HG02763 (cell line): ENCODE data around the gene TFB1M.

ENCODE experiments used
- ATAC-seq: cut with Tn5 transposase; IDR thresholded peaks from one replicate; pipeline ENCODE4 v1.9.1; 2021; ENCODE audit warnings: mild to moderate bottlenecking, moderate library complexity; ENCODE audit not compliant: unreplicated experiment

TFB1M gene

DNA sequence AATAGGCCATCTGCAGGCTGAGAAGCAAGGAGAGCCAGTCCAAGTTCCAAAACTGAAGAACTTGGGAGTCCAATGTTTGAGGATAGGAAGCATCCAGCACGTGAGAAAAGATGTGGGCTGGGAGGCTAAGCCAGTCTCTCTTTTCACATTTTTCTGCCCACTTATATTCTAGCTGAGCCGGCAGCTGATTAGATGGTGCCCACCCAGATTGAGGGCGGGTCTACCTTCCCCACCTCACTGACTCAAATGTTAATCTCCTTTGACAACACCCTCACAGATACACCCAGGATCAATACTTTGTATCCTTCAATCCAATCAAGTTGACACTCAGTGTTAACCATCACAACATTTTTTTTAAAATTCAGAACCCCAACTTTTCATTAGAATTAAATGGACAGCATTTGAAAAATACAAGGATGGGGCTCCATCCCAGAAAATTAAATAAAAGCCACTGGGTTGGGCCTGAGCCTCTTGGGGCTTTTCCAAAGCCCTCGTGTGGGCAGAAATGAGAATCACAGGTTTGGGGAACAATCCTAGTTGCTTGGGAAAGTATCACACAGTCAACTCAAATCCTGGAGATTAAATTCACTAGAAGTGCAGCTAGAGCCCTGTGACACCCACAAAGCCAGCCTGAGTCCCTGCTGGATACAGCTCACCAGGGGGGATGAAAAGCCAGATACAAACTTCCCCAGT, 48.3 kb downstream of the TFB1M start:
- ATAC-seq, result no peak

DNA sequence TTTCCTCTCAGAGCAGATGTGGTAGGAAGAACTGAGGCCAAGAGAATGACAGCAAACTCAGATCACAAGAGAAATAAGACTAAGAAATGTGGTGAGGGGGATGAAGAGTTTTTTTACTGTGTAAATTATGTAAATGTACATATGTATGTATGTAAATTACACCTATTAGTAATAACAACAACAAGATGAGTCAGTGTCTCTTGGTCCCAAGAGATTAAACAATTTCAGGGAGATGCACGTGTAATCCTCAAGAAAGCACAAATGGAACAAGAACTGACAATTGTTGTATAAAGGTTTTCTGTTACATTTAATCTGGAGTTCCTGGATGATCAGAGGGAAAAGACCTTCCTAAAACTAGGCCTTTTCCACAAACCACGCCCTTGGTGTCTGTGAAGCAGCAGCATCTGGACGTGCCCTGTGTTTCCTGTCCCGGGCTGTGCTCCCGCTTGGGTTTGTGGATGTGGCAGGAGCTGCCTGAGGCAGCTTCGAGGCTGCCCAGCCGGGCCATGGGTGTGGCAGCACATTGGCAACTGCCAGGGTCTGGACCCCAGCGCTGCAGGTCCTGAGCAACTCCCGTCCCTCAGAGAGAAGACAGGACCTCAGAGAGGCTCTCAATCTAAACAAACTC, 49.5 kb downstream of the TFB1M start:
- no peak for ATAC-seq

- no peak for ATAC-seq
These were observed 50.8 kb downstream of the TFB1M start, which contains the start of gene CLDN20 for GRCh38 chr6:155263373-155264063. Gene CLDN20 (plus strand): TSS chr6:155264013. CDS start chr6:155275720, 11,707 bp downstream.

GRCh38 chr6:155262655-155263054, 51.6 kb downstream of the TFB1M start:
- no peak for ATAC-seq

- ATAC-seq, result no peak
These were observed 53.0 kb downstream of the TFB1M start for GRCh38 chr6:155261111-155261900.

DNA sequence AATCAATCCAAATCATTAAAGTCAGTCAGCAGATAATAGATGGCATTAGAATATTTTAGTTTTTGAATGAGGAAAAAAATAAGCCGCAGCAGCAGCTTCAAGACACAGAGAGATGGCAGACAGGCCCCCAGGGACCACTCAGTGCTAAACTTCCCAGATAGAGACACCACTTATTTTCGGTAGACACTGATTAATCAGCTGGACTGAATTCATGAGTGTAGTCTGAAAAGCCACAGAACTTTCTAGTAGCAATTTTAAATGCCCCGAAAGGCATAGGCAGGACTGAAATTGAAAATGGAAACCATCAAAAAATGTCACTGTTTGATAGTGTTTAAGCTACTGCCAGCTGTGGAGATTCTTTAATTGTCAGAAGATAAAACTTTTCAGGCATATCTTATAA, 53.6 kb downstream of the TFB1M start:
- ATAC-seq, result peak; percentile 62

DNA sequence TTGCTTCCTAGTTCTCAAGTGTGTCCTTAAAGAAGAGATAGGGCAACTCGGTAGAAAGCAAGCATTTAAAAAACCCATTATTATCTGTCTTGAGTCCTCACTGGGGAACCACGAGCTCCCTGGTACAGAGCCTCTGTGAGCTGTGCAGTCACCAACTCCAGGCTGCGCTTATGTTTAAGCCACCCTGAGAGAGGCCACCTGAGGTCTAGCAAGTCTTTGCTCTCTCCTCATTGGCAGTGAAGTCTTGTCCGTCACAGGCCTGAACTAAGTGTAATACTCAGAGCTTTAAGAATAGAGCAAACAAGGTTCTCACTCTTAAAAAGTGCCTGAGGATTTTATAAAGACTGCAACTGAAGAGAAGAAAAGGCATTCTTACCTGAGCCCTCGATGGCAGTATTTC, 54.4 kb downstream of the TFB1M start:
- ATAC-seq, result no peak

GRCh38 chr6:155259204-155259603, 55.1 kb downstream of the TFB1M start:
- ATAC-seq, result no peak

DNA sequence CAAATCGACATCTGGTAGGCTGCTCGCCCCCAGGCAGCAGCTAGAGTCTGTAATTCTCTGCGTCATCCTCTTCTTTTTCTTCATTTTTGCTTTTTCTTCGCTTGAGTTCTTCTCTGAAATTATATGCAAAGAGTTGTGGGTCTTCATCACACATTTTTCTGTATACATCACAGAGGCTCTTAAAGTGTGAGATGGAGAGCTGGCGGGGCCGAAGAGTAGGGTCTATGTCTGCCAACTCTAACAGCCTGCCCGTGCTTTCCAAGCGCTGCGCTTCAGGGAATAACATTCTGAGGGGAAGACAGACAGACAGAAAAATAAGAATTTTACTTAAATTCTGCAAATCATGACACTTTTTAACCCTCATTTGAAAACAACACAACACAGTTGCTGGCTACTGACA, 56.5 kb downstream of the TFB1M start:
- ATAC-seq, result no peak

- ATAC-seq, result no peak
These were observed 58.0 kb downstream of the TFB1M start for GRCh38 chr6:155256122-155256795.

- ATAC-seq, result no peak
These were observed 60.1 kb downstream of the TFB1M start for GRCh38 chr6:155254139-155254538.

DNA sequence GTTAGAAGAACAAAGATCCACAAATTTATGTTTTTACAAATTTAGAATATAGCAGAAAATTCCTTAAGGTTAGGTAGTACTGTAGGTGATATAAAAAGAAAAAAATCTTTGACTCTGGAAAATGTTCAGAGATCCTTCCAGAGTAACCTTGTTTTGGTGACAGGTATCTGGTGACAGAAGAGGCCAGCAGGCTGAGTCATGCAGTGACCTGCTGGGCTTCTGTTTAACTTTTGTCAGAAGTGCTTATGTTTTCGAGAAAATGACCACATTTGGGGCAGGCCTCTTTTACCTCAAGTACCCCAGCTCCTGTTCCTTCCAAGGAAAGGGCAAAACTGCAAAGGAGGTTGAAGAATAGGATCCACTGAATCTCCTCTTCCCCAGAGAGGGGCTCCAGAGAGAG, 60.9 kb downstream of the TFB1M start:
- no peak for ATAC-seq

GRCh38 chr6:155252581-155252980, 61.7 kb downstream of the TFB1M start:
- ATAC-seq, result no peak

DNA sequence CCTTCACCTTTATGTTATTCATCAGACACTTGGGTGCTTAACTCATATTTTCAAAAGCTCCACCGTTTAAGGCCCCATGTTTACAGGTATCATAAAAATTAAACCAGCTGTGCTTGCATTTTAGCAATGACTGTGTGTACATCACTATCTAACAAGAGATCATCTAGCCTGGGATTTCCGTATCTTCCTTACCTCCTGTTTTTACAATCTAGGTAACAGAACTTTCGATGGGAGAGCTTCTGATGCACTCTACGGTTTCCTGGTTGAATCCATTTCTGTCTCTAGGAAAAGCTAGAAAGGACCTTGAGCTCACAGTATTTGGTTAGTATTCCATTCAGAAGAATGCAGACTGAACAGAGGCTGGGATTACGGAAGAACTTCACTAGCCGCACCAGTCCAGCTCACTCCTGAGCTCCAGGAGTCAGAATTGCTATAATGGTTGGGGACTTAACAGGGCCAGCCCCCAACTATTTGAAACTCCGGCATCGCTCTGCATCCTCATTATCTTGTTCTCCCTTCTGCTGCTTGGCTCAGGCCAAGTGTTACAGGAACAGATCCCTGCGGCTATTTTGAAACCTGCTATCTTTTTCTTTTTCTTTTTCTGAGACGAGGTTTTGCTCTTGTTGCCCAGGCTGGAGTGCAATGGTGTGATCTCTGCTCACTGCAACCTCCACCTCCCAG, 63.4 kb downstream of the TFB1M start:
- no peak for ATAC-seq

GRCh38 chr6:155248008-155249001, 66.0 kb downstream of the TFB1M start:
- peak; percentile 51 for ATAC-seq

GRCh38 chr6:155247618-155248007, 66.7 kb downstream of the TFB1M start:
- no peak for ATAC-seq

DNA sequence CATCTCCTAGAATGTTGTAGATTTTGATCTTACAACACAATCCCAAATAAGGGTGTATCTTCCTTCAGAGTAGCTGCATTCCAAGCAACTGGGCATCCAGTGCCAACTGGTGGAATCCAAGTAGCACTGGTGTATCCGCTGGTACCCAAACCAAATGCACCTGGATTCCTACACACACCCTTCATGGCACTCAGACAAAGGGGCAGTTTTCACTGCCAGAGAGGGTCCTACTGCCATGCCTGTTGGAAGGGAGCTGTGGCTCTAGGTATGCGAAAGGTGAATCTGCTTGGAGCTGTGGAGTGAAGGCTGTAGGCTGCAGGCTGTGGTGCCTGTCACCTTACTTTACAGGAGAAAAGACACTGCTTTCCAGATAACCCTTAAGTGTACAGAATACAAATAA, 67.5 kb downstream of the TFB1M start:
- ATAC-seq, result no peak

DNA sequence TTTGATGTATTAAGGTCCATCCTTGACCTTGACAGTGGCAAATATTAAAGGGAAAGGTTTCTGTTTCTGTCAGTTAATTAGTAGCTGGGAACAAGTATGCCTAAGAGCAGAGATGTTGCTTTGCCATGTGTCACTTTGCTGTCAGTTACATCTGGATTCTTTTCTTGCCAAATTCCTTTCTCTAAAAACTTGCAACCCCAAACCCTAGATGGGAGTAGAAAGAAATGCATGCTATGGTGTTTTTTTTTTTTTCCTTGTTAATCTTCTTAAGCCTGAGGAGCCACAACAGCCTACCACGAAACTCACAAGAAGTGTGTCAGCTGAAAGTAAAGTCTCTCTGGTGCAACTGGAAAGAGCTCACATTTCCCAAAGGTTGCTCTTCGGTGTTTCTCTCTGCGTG, 68.5 kb downstream of the TFB1M start:
- ATAC-seq, result no peak

DNA sequence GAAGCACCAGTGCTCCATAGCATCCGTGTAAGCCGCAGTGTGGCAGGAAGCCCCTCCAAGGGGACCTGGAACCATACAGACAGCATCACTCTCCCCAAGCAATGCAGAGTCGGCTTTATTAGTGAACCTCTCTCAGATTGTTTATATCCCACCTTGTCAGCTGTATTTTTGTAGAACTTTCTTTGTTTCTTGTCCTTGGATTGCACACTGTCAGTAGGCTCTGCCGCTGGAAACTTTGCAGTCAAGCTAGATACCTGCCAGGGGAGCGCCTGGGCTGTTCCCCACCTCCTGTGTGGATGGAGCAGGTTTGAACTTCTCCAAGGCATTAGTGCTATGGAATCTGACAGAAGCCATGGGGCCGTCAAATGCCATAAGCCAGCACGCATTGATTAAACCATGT, 69.1 kb downstream of the TFB1M start:
- no peak for ATAC-seq
